MG63 (cell line): ENCODE data around the gene MTFMT. TPM values are rescaled to one million over a fixed set of nuclear protein-coding genes. Genes with fewer than 3 reads are reported as not detected.
A peak's percentile ranks its signal among the peaks of the same experiment; 100 is the strongest.
"Not testable (repeated sequence)": the region's sequence is repeated elsewhere in the genome, so short reads cannot be mapped to it uniquely, and the experiment has no call there.

Experiments used
- DNase-seq: peaks from one replicate; pipeline ENCODE4 v3.0.0-alpha.2; 2020
- H3K27me3 ChIP-seq: fragments of 250-450 bp; sonication (Bioruptor Pico); 2 replicates; pipeline ENCODE4 v1.5.1; 2020; ENCODE audit warnings: mild to moderate bottlenecking, moderate library complexity
- H3K36me3 ChIP-seq: fragments of 250-450 bp; sonication (Bioruptor Pico); 2 replicates; pipeline ENCODE4 v1.5.1; 2020; ENCODE audit warnings: mild to moderate bottlenecking, moderate library complexity
- H3K4me3 ChIP-seq: fragments of 250-450 bp; sonication (Bioruptor Pico); 2 replicates; pipeline ENCODE4 v1.5.1; 2020; ENCODE audit warnings: mild to moderate bottlenecking, moderate library complexity
- H3K9me3 ChIP-seq: fragments of 250-450 bp; sonication (Bioruptor Pico); 2 replicates; pipeline ENCODE4 v1.5.1; 2020; ENCODE audit warnings: mild to moderate bottlenecking, moderate library complexity
- total RNA-seq: library from RNA; depleted of rRNA; stranded (reverse); fragments of >200 nt; shearing (Covaris generic); gene quantifications from 2 replicates; pipeline ENCODE4 v1.2.3, GENCODE V29; 2014; ENCODE audit warnings: low replicate concordance

Gene MTFMT
- total RNA-seq, 1 experiment from 2014 or later: 17.8 TPM

DNA sequence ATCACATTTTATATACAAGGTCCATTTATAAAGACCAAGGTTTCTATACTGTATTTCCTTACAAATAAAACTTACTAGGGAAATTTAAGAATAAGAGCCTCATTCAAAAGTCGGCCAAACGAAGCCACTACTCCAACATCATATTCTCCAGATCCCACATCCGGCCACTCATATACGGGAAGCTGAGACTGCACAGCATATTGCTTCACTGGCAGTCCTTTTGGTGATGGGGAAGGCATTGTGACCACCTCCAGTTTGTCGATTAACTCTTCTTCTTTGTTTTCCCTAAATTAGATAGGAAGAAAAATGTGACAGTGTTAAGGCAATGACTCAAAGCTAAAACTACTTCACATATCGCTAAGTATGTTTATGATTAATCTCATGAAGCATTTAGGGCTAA, 2.7 kb downstream of the MTFMT start:
- DNase-seq: no peak
- peaks cover 26% of the 10 kb centered on the region for H3K36me3 ChIP-seq
- no peaks in the 10 kb centered on the region for H3K9me3 ChIP-seq
- H3K4me3 ChIP-seq: no peak overlapping the region
- H3K27me3 ChIP-seq: no peaks in the 10 kb centered on the region

- H3K9me3 ChIP-seq: no peaks in the 10 kb centered on the region
- no peaks in the 10 kb centered on the region for H3K27me3 ChIP-seq
- H3K36me3 ChIP-seq: peaks cover 43% of the 10 kb centered on the region
- no peak for DNase-seq
- no peak overlapping the region for H3K4me3 ChIP-seq
Measured at GRCh38 chr15:65021488-65021887, 8.0 kb downstream of the MTFMT start.

GRCh38 chr15:65020419-65020818, 9.0 kb downstream of the MTFMT start:
- no peak for DNase-seq

GRCh38 chr15:65011198-65011597, 18.2 kb downstream of the MTFMT start:
- H3K9me3 ChIP-seq, DNase-seq, H3K4me3 ChIP-seq, H3K27me3 ChIP-seq: not testable (repeated sequence)
- H3K36me3 ChIP-seq: peaks cover 47% of the 10 kb centered on the region

More at GRCh38 chr15:65020419-65020818, 9.0 kb downstream of the MTFMT start:
- Histone ChIP-seq H3K27me3 (no peaks in the 10 kb centered on the region), H3K4me3 (no peak overlapping the region), H3K9me3 (no peaks in the 10 kb centered on the region), H3K36me3 (peaks cover 42% of the 10 kb centered on the region)

DNA sequence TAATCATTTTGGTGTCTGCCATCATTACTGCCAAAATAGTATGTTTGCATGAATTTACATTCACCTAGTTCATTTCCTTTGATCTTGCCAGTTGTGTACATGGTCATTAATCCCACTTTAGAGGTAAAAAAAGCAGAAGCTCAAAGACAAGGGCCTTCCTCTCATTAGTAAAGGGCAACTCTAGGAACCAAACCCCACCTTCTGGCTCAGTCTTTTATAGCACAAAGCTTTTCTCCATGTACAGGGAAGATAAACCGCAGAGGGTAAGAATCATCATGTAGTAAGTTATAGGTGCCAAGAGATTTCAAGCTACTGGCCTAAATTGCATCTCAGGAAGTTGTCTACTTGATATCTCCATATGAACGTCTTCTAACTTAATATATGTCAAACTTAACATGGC, 20.5 kb downstream of the MTFMT start:
- Histone ChIP-seq H3K9me3 (no peaks in the 10 kb centered on the region), H3K27me3 (no peaks in the 10 kb centered on the region), H3K36me3 (peaks cover 25% of the 10 kb centered on the region), H3K4me3 (no peak overlapping the region)
- DNase-seq: no peak

DNA sequence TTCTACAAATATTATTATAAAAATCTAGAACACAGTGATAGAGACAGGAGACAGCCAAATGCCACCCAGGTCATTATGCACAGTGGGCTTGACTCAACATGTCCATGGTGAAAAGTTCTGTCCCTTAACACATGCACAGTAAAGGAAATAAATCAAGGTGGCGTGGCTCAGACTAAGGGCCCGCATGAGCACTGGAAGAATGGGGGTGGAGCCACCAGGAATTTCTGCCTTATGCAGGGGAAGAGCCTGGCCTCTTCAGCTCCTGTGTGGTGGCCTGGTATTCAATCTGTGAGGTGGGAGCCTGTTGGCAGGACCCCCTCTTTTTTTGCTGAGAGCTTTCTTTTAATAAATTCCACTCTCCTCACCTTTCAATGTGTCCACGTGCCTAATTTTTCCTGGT, 22.6 kb downstream of the MTFMT start:
- Histone ChIP-seq H3K36me3 (peaks cover 16% of the 10 kb centered on the region), H3K4me3 (no peak overlapping the region), H3K9me3 (no peaks in the 10 kb centered on the region), H3K27me3 (no peaks in the 10 kb centered on the region)
- DNase-seq: no peak

GRCh38 chr15:65004993-65005392, 24.4 kb downstream of the MTFMT start:
- DNase-seq: no peak
- Histone ChIP-seq H3K27me3 (no peaks in the 10 kb centered on the region), H3K4me3 (no peak overlapping the region), H3K36me3 (peaks cover 11% of the 10 kb centered on the region), H3K9me3 (no peaks in the 10 kb centered on the region)

DNA sequence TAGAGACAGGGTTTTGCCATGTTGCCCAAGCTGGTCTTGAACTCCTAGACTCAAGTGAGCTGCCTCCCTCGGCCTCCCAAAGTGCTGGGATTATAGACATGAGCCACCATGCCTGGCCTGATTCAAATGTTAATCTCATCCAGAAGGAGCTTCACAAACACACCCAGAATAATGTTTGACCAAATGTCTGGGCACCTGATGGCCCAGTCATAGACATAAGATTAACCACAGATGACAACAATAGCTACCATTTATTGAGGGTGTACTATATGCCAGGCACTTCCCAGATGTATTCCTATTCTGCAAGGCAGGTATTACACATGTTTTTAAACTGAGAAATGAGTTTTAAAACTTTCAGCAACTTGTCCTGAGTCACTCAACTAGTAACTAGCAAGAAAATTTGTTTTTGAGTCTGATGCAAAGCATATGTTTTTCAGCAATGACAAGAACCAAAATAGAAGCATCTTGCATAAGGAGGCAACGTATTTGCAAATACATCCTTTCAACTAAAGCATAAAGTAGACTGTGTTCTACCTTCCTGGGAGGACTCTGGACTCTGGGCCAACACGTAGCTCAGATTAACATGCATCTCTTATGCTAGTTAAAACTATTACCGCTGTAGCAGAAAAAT, 31.6 kb downstream of the MTFMT start:
- Histone ChIP-seq H3K9me3 (no peaks in the 10 kb centered on the region), H3K27me3 (no peaks in the 10 kb centered on the region), H3K36me3 (peaks cover 7% of the 10 kb centered on the region), H3K4me3 (no peak overlapping the region)
- no peak for DNase-seq

DNA sequence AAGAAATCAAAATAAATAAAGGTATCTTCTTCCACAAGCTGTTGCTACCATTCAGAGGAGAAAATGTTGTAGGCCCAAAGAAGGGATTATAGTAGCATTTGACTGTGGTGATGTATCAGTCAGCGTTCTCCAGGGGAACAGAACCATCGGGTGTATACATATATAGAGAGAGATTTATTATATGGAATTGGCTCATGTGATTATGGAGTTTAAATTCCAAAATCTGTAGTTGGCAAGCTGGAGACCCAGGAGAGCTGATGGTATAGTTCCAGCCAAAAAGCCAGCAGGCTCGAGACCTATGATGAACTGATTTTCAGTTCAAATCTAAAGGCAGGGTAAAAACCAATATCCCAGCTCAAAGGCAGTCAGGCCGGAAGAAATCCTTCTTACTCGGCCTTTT, 32.4 kb downstream of the MTFMT start:
- Histone ChIP-seq H3K9me3 (no peaks in the 10 kb centered on the region), H3K27me3 (no peaks in the 10 kb centered on the region), H3K4me3 (no peak overlapping the region), H3K36me3 (peaks cover 7% of the 10 kb centered on the region)
- no peak for DNase-seq

DNA sequence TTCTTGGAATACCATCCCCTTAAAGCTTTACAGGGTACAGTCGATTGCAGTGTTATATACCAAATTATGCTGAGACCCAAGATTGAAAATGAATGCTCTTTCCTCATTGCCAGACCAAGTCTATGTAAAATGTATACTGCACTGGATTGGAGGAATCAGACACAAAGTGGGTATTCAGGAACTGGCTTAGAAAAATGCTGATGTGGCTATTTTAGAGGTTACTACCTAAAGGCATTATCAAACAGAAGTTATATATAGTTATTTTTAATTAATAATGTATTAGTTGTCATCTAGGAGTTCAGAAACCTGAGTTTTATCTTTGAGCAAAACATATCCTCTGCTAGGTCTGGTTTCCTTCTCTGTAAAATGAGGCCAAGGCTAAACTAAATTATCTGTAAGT, 36.1 kb downstream of the MTFMT start:
- DNase-seq: no peak
- Histone ChIP-seq H3K4me3 (no peak overlapping the region), H3K9me3 (no peaks in the 10 kb centered on the region), H3K36me3 (no peaks in the 10 kb centered on the region), H3K27me3 (no peaks in the 10 kb centered on the region)

DNA sequence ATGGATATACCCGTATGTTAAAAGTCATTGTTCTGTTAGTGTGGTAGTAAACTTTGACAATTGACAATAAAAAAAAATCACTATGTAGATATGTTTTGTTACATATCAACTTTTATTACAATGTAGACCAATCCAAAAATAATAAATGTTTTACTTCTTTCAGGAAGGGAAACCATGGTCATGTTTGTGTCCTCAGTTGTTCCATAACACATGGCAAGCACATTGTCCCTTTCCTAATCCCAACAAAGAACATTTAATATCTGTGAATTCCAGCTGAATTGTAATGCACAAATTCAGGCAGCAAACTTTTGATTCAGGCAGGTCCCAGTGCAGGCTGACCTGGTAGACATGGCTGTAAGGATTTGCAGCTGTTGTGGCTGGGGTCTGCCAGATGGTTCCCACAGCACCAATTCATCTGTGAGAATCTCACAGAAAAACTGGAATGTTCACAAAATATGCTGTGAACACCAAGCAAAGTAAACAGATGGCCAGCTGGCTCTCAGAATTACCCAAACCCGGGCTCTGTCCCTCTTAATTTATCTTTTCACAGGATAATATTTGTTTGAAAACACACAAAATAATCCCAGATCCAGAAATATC, 37.8 kb downstream of the MTFMT start:
- H3K9me3 ChIP-seq: no peaks in the 10 kb centered on the region
- DNase-seq: no peak
- H3K4me3 ChIP-seq: no peak overlapping the region
- H3K27me3 ChIP-seq: no peaks in the 10 kb centered on the region
- H3K36me3 ChIP-seq: peaks cover 11% of the 10 kb centered on the region

GRCh38 chr15:64990168-64990470, 39.3 kb downstream of the MTFMT start:
- Histone ChIP-seq H3K27me3 (no peaks in the 10 kb centered on the region), H3K9me3 (no peaks in the 10 kb centered on the region), H3K36me3 (peaks cover 16% of the 10 kb centered on the region), H3K4me3 (peak overlapping the region; percentile 92)
- no peak for DNase-seq

- peak within 1 kb of the TSS; percentile 92 for H3K4me3 ChIP-seq
- peak; percentile 93 for DNase-seq
- no peaks in the 10 kb centered on the region for H3K27me3 ChIP-seq
- H3K36me3 ChIP-seq: peaks cover 16% of the 10 kb centered on the region
- no peaks in the 10 kb centered on the region for H3K9me3 ChIP-seq
Measured at GRCh38 chr15:64989416-64990167, 39.8 kb downstream of the MTFMT start, which contains the start of gene SPG21. Gene SPG21, minus strand, starts transcription at chr15:64989914. Its CDS starts 6,345 bp downstream, at chr15:64983569.

GRCh38 chr15:64987136-64987535, 42.3 kb downstream of the MTFMT start:
- no peak for DNase-seq
- no peaks in the 10 kb centered on the region for H3K9me3 ChIP-seq
- no peak overlapping the region for H3K4me3 ChIP-seq
- no peaks in the 10 kb centered on the region for H3K27me3 ChIP-seq
- peaks cover 34% of the 10 kb centered on the region for H3K36me3 ChIP-seq

DNA sequence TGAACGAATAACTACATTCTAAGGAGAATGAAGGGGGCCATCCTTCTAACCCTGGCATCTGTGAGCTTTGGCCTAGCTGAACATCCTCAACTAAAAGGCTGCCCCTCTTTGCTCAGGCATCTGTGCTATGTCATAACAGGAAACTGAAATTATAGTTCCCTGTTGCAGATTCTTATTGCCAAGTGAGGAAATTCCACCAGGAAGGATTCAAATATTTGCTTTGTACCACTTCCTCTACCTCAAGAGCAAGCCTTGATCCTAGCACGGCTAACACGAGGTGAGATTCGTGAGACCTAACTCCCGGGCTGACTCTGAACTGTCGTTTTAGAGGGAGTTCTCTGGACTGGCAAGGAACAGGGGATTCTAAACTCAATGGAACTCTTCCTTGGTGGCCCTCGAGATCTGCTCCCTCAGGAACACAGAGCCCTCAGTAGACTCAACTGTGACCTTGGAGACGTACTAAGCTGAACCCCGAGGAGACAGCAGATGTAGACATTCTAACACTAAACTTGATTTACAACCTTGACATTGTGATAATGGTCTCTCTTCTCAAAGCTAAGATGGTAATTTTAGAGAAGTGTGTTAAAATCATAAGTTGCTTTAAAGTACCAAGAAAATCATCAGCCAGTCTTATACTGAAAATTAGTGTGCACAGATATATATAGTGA, 43.9 kb downstream of the MTFMT start:
- Histone ChIP-seq H3K36me3 (peaks cover 39% of the 10 kb centered on the region), H3K9me3 (no peaks in the 10 kb centered on the region), H3K27me3 (no peaks in the 10 kb centered on the region), H3K4me3 (no peak overlapping the region)
- no peak for DNase-seq

- Histone ChIP-seq H3K36me3 (peaks cover 51% of the 10 kb centered on the region), H3K27me3 (no peaks in the 10 kb centered on the region), H3K4me3 (no peak overlapping the region), H3K9me3 (no peaks in the 10 kb centered on the region)
- no peak for DNase-seq
Measured at GRCh38 chr15:64982472-64982871, 47.0 kb downstream of the MTFMT start.

GRCh38 chr15:64981812-64982431, 47.5 kb downstream of the MTFMT start:
- no peaks in the 10 kb centered on the region for H3K27me3 ChIP-seq
- no peak for DNase-seq
- H3K4me3 ChIP-seq: no peak overlapping the region
- no peaks in the 10 kb centered on the region for H3K9me3 ChIP-seq
- peaks cover 53% of the 10 kb centered on the region for H3K36me3 ChIP-seq
